BJ (cell line): ENCODE data around the gene RNF150. TPM values are rescaled to one million over a fixed set of nuclear protein-coding genes. Genes with fewer than 3 reads are reported as not detected.

ENCODE experiments used
- CTCF ChIA-PET: fragments of 350-600 bp; formaldehyde crosslinking; extraction: SDS; loops from one replicate; lab custom pipeline; 2021; ENCODE audit warnings: antibody characterized with exemption, inconsistent platforms; lab: Yijun Ruan, JAX
- POLR2A ChIA-PET: fragments of 300-600 bp; sonication (Branson Sonifier 250); formaldehyde crosslinking; extraction: SDS; loops from one replicate; lab custom pipeline; 2021; ENCODE audit warnings: antibody characterized with exemption; lab: Charles Lee
- DNase-seq: peaks from one replicate; pipeline ENCODE4 v3.0.0-alpha.2; 2011; ENCODE audit warnings: low read depth
- H3K27me3 ChIP-seq: 2 replicates; pipeline ENCODE4 v1.6.0; 2011; ENCODE audit warnings: low read length; ENCODE audit not compliant: control insufficient read depth, insufficient read depth
- H3K36me3 ChIP-seq: 2 replicates; pipeline ENCODE4 v1.5.1; 2011; ENCODE audit warnings: low read length; ENCODE audit not compliant: control insufficient read depth, insufficient read depth
- H3K4me3 ChIP-seq: 2 replicates; pipeline ENCODE4 v1.5.1; 2011; ENCODE audit warnings: low read depth, mild to moderate bottlenecking, control low read depth, low read length
- polyA plus RNA-seq: library from polyadenylated mRNA; depleted of rRNA; stranded (reverse); fragments of >200 nt; gene quantifications from 2 replicates; pipeline ENCODE4 v1.2.3, GENCODE V29; 2011
- TF ChIP-seq, protein P1 (sequence below): IDR thresholded peaks from 2 replicates; pipeline ENCODE4 v1.5.1; 2011; ENCODE audit warnings: low read depth, mild to moderate bottlenecking, control low read depth, inconsistent platforms, low read length, moderate library complexity; ENCODE audit not compliant: insufficient read depth

RNF150 gene
- polyA plus RNA-seq, 1 experiment, result 47.7 TPM

- DNase-seq, result no peak
- Histone ChIP-seq H3K27me3 (no peaks in the 10 kb centered on the region), H3K4me3 (no peak overlapping the region), H3K36me3 (peaks cover 1% of the 10 kb centered on the region)
- ChIA-PET POLR2A (no interaction called here), CTCF (no interaction called here)
- TF ChIP-seq, protein P1, sequence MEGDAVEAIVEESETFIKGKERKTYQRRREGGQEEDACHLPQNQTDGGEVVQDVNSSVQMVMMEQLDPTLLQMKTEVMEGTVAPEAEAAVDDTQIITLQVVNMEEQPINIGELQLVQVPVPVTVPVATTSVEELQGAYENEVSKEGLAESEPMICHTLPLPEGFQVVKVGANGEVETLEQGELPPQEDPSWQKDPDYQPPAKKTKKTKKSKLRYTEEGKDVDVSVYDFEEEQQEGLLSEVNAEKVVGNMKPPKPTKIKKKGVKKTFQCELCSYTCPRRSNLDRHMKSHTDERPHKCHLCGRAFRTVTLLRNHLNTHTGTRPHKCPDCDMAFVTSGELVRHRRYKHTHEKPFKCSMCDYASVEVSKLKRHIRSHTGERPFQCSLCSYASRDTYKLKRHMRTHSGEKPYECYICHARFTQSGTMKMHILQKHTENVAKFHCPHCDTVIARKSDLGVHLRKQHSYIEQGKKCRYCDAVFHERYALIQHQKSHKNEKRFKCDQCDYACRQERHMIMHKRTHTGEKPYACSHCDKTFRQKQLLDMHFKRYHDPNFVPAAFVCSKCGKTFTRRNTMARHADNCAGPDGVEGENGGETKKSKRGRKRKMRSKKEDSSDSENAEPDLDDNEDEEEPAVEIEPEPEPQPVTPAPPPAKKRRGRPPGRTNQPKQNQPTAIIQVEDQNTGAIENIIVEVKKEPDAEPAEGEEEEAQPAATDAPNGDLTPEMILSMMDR, result no peak
These were observed 203.3 kb downstream of the RNF150 start for GRCh38 chr4:140930011-140930410.

DNA sequence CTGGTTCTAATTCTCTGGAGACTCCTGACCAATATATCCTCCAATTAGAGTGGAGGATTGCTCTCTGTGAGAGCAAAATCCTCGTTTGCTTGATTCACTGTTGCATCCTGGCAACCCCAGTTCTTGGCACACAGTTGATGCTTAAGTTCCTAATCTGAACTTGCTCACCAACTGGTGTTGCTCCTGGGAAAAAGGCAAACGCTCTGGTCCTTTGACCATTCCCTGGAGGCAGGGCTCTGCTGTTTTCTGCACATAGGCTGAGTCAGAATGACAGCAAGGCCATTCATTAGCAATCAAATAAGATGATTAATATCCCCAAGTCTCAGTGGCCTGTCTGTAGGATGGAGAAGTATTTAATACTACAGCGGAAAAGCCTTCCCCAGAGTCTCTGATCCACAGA, 204.4 kb downstream of the RNF150 start:
- no peak for DNase-seq
- TF ChIP-seq, protein P1, result no peak
- Histone ChIP-seq H3K27me3 (no peaks in the 10 kb centered on the region), H3K36me3 (peaks cover 1% of the 10 kb centered on the region), H3K4me3 (no peak overlapping the region)
- ChIA-PET CTCF (no interaction called here), POLR2A (no interaction called here)

GRCh38 chr4:140926672-140927071, 206.6 kb downstream of the RNF150 start:
- peak; percentile 62 for DNase-seq
- Histone ChIP-seq H3K4me3 (no peak overlapping the region), H3K27me3 (no peaks in the 10 kb centered on the region), H3K36me3 (peaks cover 1% of the 10 kb centered on the region)
- TF ChIP-seq, protein P1, result no peak
- POLR2A ChIA-PET, result no interaction called here
- CTCF ChIA-PET, result interaction anchor here (1.5 kb wide), 1 partner anchor 24 kb away, joined by 3 read pairs; no protein-coding TSS in a partner anchor

- CTCF ChIA-PET, result interaction anchor here (1.1 to 1.5 kb wide), 2 partner anchors 13 to 23 kb away, joined by 3 read pairs; no protein-coding TSS in a partner anchor
- Histone ChIP-seq H3K4me3 (no peak overlapping the region), H3K36me3 (peaks cover 1% of the 10 kb centered on the region), H3K27me3 (no peaks in the 10 kb centered on the region)
- no peak for DNase-seq
- POLR2A ChIA-PET, result no interaction called here
- TF ChIP-seq, protein P1, result no peak
These were observed 207.9 kb downstream of the RNF150 start for GRCh38 chr4:140925417-140925816.

DNA sequence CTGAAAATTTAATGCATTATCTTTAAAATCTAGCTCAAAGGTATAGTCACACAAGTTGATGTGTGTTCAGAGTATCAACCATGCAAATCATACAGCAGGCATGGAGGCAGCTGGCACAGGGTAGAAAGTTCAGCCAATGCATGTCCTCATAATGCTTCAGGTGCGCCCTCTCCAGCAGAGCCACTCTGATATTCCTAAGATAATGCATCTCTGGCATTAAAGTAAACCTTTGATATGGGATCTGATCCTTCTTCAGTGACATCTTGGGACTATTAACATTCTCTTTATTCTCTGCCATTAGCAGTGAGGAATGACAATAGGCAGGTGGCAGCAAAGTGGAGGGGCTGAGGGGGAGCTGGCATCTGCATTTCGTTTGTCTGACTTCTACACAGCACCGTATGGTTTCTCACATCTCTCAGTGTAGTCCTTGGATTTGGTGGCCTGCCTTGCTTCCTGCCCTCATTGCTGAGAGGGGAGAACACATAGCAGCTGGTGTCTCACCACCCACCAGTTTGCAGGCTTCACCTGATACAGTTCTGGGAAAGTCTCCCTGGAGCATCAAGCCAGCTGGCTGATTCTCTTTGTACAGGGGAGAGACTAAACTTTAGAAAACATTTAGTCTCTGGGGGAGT, 208.4 kb downstream of the RNF150 start:
- Histone ChIP-seq H3K4me3 (no peak overlapping the region), H3K36me3 (peaks cover 1% of the 10 kb centered on the region), H3K27me3 (no peaks in the 10 kb centered on the region)
- ChIA-PET CTCF (interaction anchor here (1.0 to 1.5 kb wide), 3 partner anchors 12 to 31 kb away, joined by 3 read pairs; no protein-coding TSS in a partner anchor), POLR2A (no interaction called here)
- DNase-seq, result no peak
- TF ChIP-seq, protein P1, result no peak
